Upper lobe of left lung (tissue), 4 donors: Measurements from ENCODE around the gene MMP12.

Experiments
- EP300 ChIP-seq, 4 donors: sonication (generic); formaldehyde crosslinking; IDR thresholded peaks; one replicate each; pipeline ENCODE4 v1.5.1; 2017; ENCODE audit warnings: antibody characterized with exemption in 4 of 4, control low read depth in 2 of 4
- POLR2A ChIP-seq, 4 donors: fragments of 450-650 bp; IDR thresholded peaks; one replicate each; pipeline ENCODE4 v1.5.1; 2016 to 2017; ENCODE audit warnings: antibody characterized with exemption in 4 of 4, mild to moderate bottlenecking in 2 of 4
- TF ChIP-seq, protein P1 (sequence below), 6 experiments: fragments of 450-650 bp in 4 of 6; fragments of 200-600 bp in 2 of 6; sonication (generic) in 2 of 6; IDR thresholded peaks; one replicate each; pipeline ENCODE4 v1.5.1; 2016 to 2019; ENCODE audit warnings: antibody characterized with exemption in 6 of 6

DNA sequence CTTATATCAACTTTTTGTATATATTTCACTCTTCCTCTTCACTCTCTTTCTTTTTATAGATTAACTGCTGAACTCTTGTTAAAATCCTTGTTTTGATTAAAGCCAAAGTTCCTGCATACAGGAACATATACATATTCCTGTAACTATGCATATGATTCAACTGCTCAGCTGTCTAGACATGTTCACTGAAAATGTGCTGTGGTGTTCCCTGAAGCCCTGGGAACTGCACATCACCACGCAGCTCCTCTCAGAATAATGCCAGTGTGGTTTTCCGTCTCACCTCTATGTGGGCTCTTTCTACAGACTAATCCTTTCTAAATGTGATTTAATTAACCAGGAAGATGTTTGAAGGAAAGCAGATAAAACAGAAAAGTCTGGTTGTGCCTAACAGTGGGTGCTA lies 25.6 kb upstream of the MMP12 start:
- TF ChIP-seq, protein P1, sequence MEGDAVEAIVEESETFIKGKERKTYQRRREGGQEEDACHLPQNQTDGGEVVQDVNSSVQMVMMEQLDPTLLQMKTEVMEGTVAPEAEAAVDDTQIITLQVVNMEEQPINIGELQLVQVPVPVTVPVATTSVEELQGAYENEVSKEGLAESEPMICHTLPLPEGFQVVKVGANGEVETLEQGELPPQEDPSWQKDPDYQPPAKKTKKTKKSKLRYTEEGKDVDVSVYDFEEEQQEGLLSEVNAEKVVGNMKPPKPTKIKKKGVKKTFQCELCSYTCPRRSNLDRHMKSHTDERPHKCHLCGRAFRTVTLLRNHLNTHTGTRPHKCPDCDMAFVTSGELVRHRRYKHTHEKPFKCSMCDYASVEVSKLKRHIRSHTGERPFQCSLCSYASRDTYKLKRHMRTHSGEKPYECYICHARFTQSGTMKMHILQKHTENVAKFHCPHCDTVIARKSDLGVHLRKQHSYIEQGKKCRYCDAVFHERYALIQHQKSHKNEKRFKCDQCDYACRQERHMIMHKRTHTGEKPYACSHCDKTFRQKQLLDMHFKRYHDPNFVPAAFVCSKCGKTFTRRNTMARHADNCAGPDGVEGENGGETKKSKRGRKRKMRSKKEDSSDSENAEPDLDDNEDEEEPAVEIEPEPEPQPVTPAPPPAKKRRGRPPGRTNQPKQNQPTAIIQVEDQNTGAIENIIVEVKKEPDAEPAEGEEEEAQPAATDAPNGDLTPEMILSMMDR (IDR thresholded peaks at IDR 0.05) = no peak
- TF ChIP-seq POLR2A (IDR thresholded peaks at IDR 0.05) (no peak), EP300 (IDR thresholded peaks at IDR 0.05) (no peak)
